CD4-positive, CD25-positive, alpha-beta regulatory T cell (primary cell): ENCODE data around the gene MED13L. TPM values are rescaled to one million over a fixed set of nuclear protein-coding genes. Genes with fewer than 3 reads are reported as not detected.

Experiments used
- ATAC-seq, 2 donors: fragments of 150-1000 bp; cut with Tn5 transposase; one replicate each; pipeline ENCODE4 v1.10.0; 2021; ENCODE audit warnings: low read depth in 2 of 2, moderate number of reproducible peaks in 2 of 2, moderate library complexity in 1 of 2
- DNase-seq, 3 donors: peaks; one replicate each; pipeline versions ENCODE4 v3.0.0 to v3.0.0-alpha.2; 2012 to 2022; ENCODE audit warnings: mixed read lengths in 1 of 3
- H3K27ac ChIP-seq: one replicate; pipeline ENCODE4 v1.7.0; 2013; ENCODE audit warnings: mild to moderate bottlenecking, low read length; ENCODE audit not compliant: insufficient read depth, poor library complexity, severe bottlenecking
- H3K27me3 ChIP-seq: one replicate; pipeline ENCODE4 v1.7.0; 2013; ENCODE audit warnings: low read length; ENCODE audit not compliant: control insufficient read depth, insufficient read depth
- H3K36me3 ChIP-seq: one replicate; pipeline ENCODE4 v1.7.0; 2013; ENCODE audit warnings: mild to moderate bottlenecking, low read length, moderate library complexity; ENCODE audit not compliant: control insufficient read depth, insufficient read depth
- H3K4me1 ChIP-seq: 2 replicates; pipeline ENCODE4 v1.7.0; 2013; ENCODE audit warnings: mild to moderate bottlenecking, low read length; ENCODE audit not compliant: insufficient read depth, control insufficient read depth, poor library complexity, severe bottlenecking
- H3K4me3 ChIP-seq: one replicate; pipeline ENCODE4 v1.7.0; 2013; ENCODE audit warnings: low read depth, mild to moderate bottlenecking, low read length, moderate library complexity
- H3K9me3 ChIP-seq, 2 experiments: 1 replicate in 1 of 2; 2 replicates in 1 of 2; pipeline ENCODE4 v1.7.0; 2013; ENCODE audit warnings: low read length in 2 of 2, mild to moderate bottlenecking in 1 of 2, moderate library complexity in 1 of 2; ENCODE audit not compliant: control insufficient read depth in 2 of 2
- H3K27ac Mint-ChIP-seq, 3 donors: one replicate each; pipeline ENCODE4 v1.8.0; 2020 to 2022; ENCODE audit warnings: mild to moderate bottlenecking in 3 of 3, mixed read lengths in 3 of 3, moderate library complexity in 2 of 3
- H3K27me3 Mint-ChIP-seq: one replicate; pipeline ENCODE4 v1.8.0; 2022; ENCODE audit warnings: mild to moderate bottlenecking, mixed read lengths
- H3K36me3 Mint-ChIP-seq: one replicate; pipeline ENCODE4 v1.8.0; 2020; ENCODE audit warnings: mixed read lengths
- H3K4me1 Mint-ChIP-seq, 4 donors: one replicate each; pipeline ENCODE4 v1.8.0; 2020 to 2022; ENCODE audit warnings: mixed read lengths in 4 of 4, mild to moderate bottlenecking in 1 of 4
- H3K4me3 Mint-ChIP-seq, 4 donors: one replicate each; pipeline ENCODE4 v1.8.0; 2020 to 2022; ENCODE audit warnings: mild to moderate bottlenecking in 4 of 4, mixed read lengths in 4 of 4, moderate library complexity in 3 of 4
- H3K9me3 Mint-ChIP-seq, 7 donors: one replicate each; pipeline ENCODE4 v1.8.0; 2020 to 2022; ENCODE audit warnings: mixed read lengths in 7 of 7, mild to moderate bottlenecking in 3 of 7, moderate library complexity in 2 of 7
- polyA plus RNA-seq, 4 donors: library from polyadenylated mRNA; unstranded; fragments of 300-500 nt; fragmentation: Illumina TruSeq; gene quantifications; one replicate each; pipeline ENCODE4 v1.2.3, GENCODE V29; 2021
- total RNA-seq: library from RNA; stranded (reverse); gene quantifications from one replicate; pipeline ENCODE4 v1.2.3, GENCODE V29; 2022

MED13L gene
- total and polyA plus RNA-seq, 5 donors from 2014 or later: 4.5 to 179 (median 7.0) TPM

- peaks cover 0 to 5% (median 0%) of the 10 kb centered on the region in 4 donors for H3K4me1 Mint-ChIP-seq
- DNase-seq: no peak
Observed at GRCh38 chr12:115918763-115919162, 358.7 kb downstream of the MED13L start.

GRCh38 chr12:115916910-115917668 lies 360.4 kb downstream of the MED13L start:
- peaks cover 0 to 2% (median 0%) of the 10 kb centered on the region in 7 donors for H3K9me3 Mint-ChIP-seq
- Histone ChIP-seq H3K27me3 (peaks cover 16% of the 10 kb centered on the region), H3K27ac (no peak overlapping the region), H3K4me1 (peaks cover 3% of the 10 kb centered on the region), H3K4me3 (no peak overlapping the region), H3K9me3 (no peaks in the 10 kb centered on the region), H3K36me3 (no peaks in the 10 kb centered on the region)
- peaks cover 29% of the 10 kb centered on the region for H3K27me3 Mint-ChIP-seq
- no peaks in the 10 kb centered on the region for H3K36me3 Mint-ChIP-seq
- H3K27ac Mint-ChIP-seq: no peak overlapping the region
- peaks cover 0 to 5% (median 0%) of the 10 kb centered on the region in 4 donors for H3K4me1 Mint-ChIP-seq
- peak; percentile 67 to 77 for ATAC-seq
- H3K4me3 Mint-ChIP-seq: peak overlapping the region in 1 of 4 donors; percentile 52
- peak; percentile 48 to 65 (median 57) for DNase-seq

More at GRCh38 chr12:115918763-115919162, 358.7 kb downstream of the MED13L start:
- Histone ChIP-seq H3K27ac (no peak overlapping the region), H3K27me3 (peaks cover 16% of the 10 kb centered on the region), H3K4me3 (no peak overlapping the region), H3K9me3 (peaks cover 8 to 9% of the 10 kb centered on the region in 2 experiments), H3K4me1 (peaks cover 3% of the 10 kb centered on the region), H3K36me3 (no peaks in the 10 kb centered on the region)
- no peak overlapping the region for H3K27ac Mint-ChIP-seq
- H3K9me3 Mint-ChIP-seq: peaks cover 0 to 11% (median 2%) of the 10 kb centered on the region in 7 donors
- no peaks in the 10 kb centered on the region for H3K36me3 Mint-ChIP-seq
- H3K27me3 Mint-ChIP-seq: peaks cover 29% of the 10 kb centered on the region
- ATAC-seq: no peak
- no peak overlapping the region for H3K4me3 Mint-ChIP-seq

GRCh38 chr12:115914122-115914521 lies 363.4 kb downstream of the MED13L start:
- Mint-ChIP-seq H3K4me3 (no peak overlapping the region), H3K9me3 (no peaks in the 10 kb centered on the region), H3K36me3 (no peaks in the 10 kb centered on the region), H3K27ac (no peak overlapping the region), H3K27me3 (peaks cover 22% of the 10 kb centered on the region), H3K4me1 (peaks cover 0 to 5% (median 0%) of the 10 kb centered on the region in 4 donors)
- peaks cover 3% of the 10 kb centered on the region for H3K4me1 ChIP-seq
- no peaks in the 10 kb centered on the region for H3K36me3 ChIP-seq
- no peak for ATAC-seq
- H3K27me3 ChIP-seq: peaks cover 16% of the 10 kb centered on the region
- H3K9me3 ChIP-seq: no peaks in the 10 kb centered on the region
- DNase-seq: no peak
- H3K4me3 ChIP-seq: no peak overlapping the region
- H3K27ac ChIP-seq: no peak overlapping the region

- H3K9me3 ChIP-seq: no peaks in the 10 kb centered on the region
- peaks cover 3% of the 10 kb centered on the region for H3K4me1 ChIP-seq
- peaks cover 14% of the 10 kb centered on the region for H3K27me3 ChIP-seq
- no peak overlapping the region for H3K27ac Mint-ChIP-seq
- no peak for DNase-seq
- H3K27me3 Mint-ChIP-seq: peaks cover 21% of the 10 kb centered on the region
- H3K9me3 Mint-ChIP-seq: no peaks in the 10 kb centered on the region
- no peak overlapping the region for H3K4me3 ChIP-seq
- H3K36me3 Mint-ChIP-seq: no peaks in the 10 kb centered on the region
- H3K4me3 Mint-ChIP-seq: no peak overlapping the region
- peaks cover 0 to 5% (median 0%) of the 10 kb centered on the region in 4 donors for H3K4me1 Mint-ChIP-seq
- ATAC-seq: no peak
- no peaks in the 10 kb centered on the region for H3K36me3 ChIP-seq
- H3K27ac ChIP-seq: no peak overlapping the region
Observed at GRCh38 chr12:115912440-115912839, 365.1 kb downstream of the MED13L start.

GRCh38 chr12:115911360-115911759 lies 366.1 kb downstream of the MED13L start:
- no peaks in the 10 kb centered on the region for H3K4me1 Mint-ChIP-seq
- H3K27ac Mint-ChIP-seq: no peak overlapping the region
- Histone ChIP-seq H3K9me3 (no peaks in the 10 kb centered on the region), H3K27ac (no peak overlapping the region), H3K4me1 (no peaks in the 10 kb centered on the region), H3K36me3 (no peaks in the 10 kb centered on the region), H3K27me3 (peaks cover 11% of the 10 kb centered on the region), H3K4me3 (no peak overlapping the region)
- no peaks in the 10 kb centered on the region for H3K9me3 Mint-ChIP-seq
- DNase-seq (no peak), ATAC-seq (no peak)
- no peaks in the 10 kb centered on the region for H3K36me3 Mint-ChIP-seq
- H3K27me3 Mint-ChIP-seq: peaks cover 12% of the 10 kb centered on the region
- no peak overlapping the region for H3K4me3 Mint-ChIP-seq

- Mint-ChIP-seq H3K36me3 (no peaks in the 10 kb centered on the region), H3K27ac (no peak overlapping the region), H3K4me3 (no peak overlapping the region), H3K4me1 (no peaks in the 10 kb centered on the region), H3K9me3 (no peaks in the 10 kb centered on the region), H3K27me3 (peaks cover 3% of the 10 kb centered on the region)
- DNase-seq (no peak), ATAC-seq (no peak)
- H3K27ac ChIP-seq: no peak overlapping the region
- H3K27me3 ChIP-seq: peaks cover 5% of the 10 kb centered on the region
- H3K36me3 ChIP-seq: no peaks in the 10 kb centered on the region
- H3K9me3 ChIP-seq: no peaks in the 10 kb centered on the region
- H3K4me3 ChIP-seq: no peak overlapping the region
- no peaks in the 10 kb centered on the region for H3K4me1 ChIP-seq
Observed at GRCh38 chr12:115910057-115910456, 367.4 kb downstream of the MED13L start.
